ENCODE measurements around the gene ZNF764. TPM values are rescaled to one million over a fixed set of nuclear protein-coding genes. Genes with fewer than 3 reads are reported as not detected.

The ZNF764 gene
- polyA plus RNA-seq, 4 donors, result 11.3 to 14.8 (median 11.4) TPM

Other genes starting within 250 kb of the ZNF764 start
- 10 to 100 TPM; 49.5 to 63.5 (median 56.1) TPM for gene CD2BP2, start 203.1 kb downstream of the ZNF764 start, polyA plus RNA-seq (ENCODE audit: insufficient read length in 4 of 4)
- 10 to 100 TPM; 30.9 to 39.2 (median 34.3) TPM for gene TBC1D10B, start 187.9 kb downstream of the ZNF764 start, polyA plus RNA-seq (ENCODE audit: insufficient read length in 4 of 4)
- gene MYL11, start 183.6 kb downstream of the ZNF764 start, polyA plus RNA-seq (ENCODE audit: insufficient read length in 4 of 4), result 1 to 10 TPM; 1.1 to 1.8 (median 1.4) TPM
- 1 to 10 TPM in 3 of 4 donors, under 1 TPM in 1; 1.00 to 3.0 (median 2.1) TPM for gene SEPTIN1, start 175.8 kb downstream of the ZNF764 start, polyA plus RNA-seq (ENCODE audit: insufficient read length in 4 of 4)
- gene ZNF48, start 163.0 kb downstream of the ZNF764 start, polyA plus RNA-seq (ENCODE audit: insufficient read length in 4 of 4), result 10 to 100 TPM; 13.0 to 15.2 (median 13.9) TPM
- gene ZNF771, start 150.8 kb downstream of the ZNF764 start, polyA plus RNA-seq (ENCODE audit: insufficient read length in 4 of 4), result 1 to 10 TPM; 5.5 to 8.9 (median 5.8) TPM
- gene DCTPP1, start 128.3 kb downstream of the ZNF764 start, polyA plus RNA-seq (ENCODE audit: insufficient read length in 4 of 4), result 10 to 100 TPM; 43.6 to 63.9 (median 51.1) TPM
- 100 to 1,000 TPM in 2 of 4 donors, 10 to 100 TPM in 2; 95.4 to 102 (median 99.8) TPM for gene SEPHS2, start 112.5 kb downstream of the ZNF764 start, polyA plus RNA-seq (ENCODE audit: insufficient read length in 4 of 4)
- 1 to 10 TPM; 1.7 to 3.4 (median 2.3) TPM for gene ITGAL, start 85.6 kb downstream of the ZNF764 start, polyA plus RNA-seq (ENCODE audit: insufficient read length in 4 of 4)
- 10 to 100 TPM; 52.6 to 71.0 (median 54.3) TPM for gene ZNF768, start 31.8 kb downstream of the ZNF764 start, polyA plus RNA-seq (ENCODE audit: insufficient read length in 4 of 4)
- gene ZNF747, start 23.5 kb downstream of the ZNF764 start, polyA plus RNA-seq (ENCODE audit: insufficient read length in 4 of 4), result 10 to 100 TPM; 10.1 to 11.8 (median 11.1) TPM
- 10 to 100 TPM; 10.4 to 14.4 (median 12.7) TPM for gene ZNF688, start 13.3 kb upstream of the ZNF764 start, polyA plus RNA-seq (ENCODE audit: insufficient read length in 4 of 4)
- 10 to 100 TPM; 17.8 to 21.7 (median 20.8) TPM for gene ZNF785, start 27.3 kb upstream of the ZNF764 start, polyA plus RNA-seq (ENCODE audit: insufficient read length in 4 of 4)
- 10 to 100 TPM; 13.6 to 16.2 (median 15.0) TPM for gene ZNF689, start 52.0 kb upstream of the ZNF764 start, polyA plus RNA-seq (ENCODE audit: insufficient read length in 4 of 4)
- gene PRR14, start 92.6 kb upstream of the ZNF764 start, polyA plus RNA-seq (ENCODE audit: insufficient read length in 4 of 4), result 10 to 100 TPM; 39.8 to 50.0 (median 47.3) TPM
- 10 to 100 TPM; 52.0 to 70.5 (median 55.3) TPM for gene FBRS, start 100.1 kb upstream of the ZNF764 start, polyA plus RNA-seq (ENCODE audit: insufficient read length in 4 of 4)
- 10 to 100 TPM; 32.7 to 40.5 (median 35.9) TPM for gene SRCAP, start 140.8 kb upstream of the ZNF764 start, polyA plus RNA-seq (ENCODE audit: insufficient read length in 4 of 4)
- 10 to 100 TPM; 24.9 to 32.7 (median 29.5) TPM for gene PHKG2, start 190.1 kb upstream of the ZNF764 start, polyA plus RNA-seq (ENCODE audit: insufficient read length in 4 of 4)
- gene CFAP119, start 203.7 kb upstream of the ZNF764 start, polyA plus RNA-seq (ENCODE audit: insufficient read length in 4 of 4), result 10 to 100 TPM in 1 of 4 donors, 1 to 10 TPM in 3; 7.5 to 12.7 (median 7.7) TPM
- 100 to 1,000 TPM; 123 to 134 (median 130) TPM for gene RNF40, start 203.9 kb upstream of the ZNF764 start, polyA plus RNA-seq (ENCODE audit: insufficient read length in 4 of 4)
- 10 to 100 TPM; 27.2 to 28.7 (median 27.8) TPM for gene ZNF629, start 228.8 kb upstream of the ZNF764 start, polyA plus RNA-seq (ENCODE audit: insufficient read length in 4 of 4)

All from right renal pelvis (tissue), 4 donors.